Left colon (tissue), 2 donors: Measurements from ENCODE around the gene LMO4. TPM values are rescaled to one million over a fixed set of nuclear protein-coding genes. Genes with fewer than 3 reads are reported as not detected.
A peak's percentile ranks its signal among the peaks of the same experiment; 100 is the strongest.

Experiments used
- ATAC-seq: fragments of 200-7000 bp; cut with Tn5 transposase; one replicate; pipeline ENCODE4 v1.9.1; 2020; ENCODE audit warnings: mild to moderate bottlenecking, moderate library complexity
- DNase-seq, 2 donors: peaks; one replicate each; pipeline ENCODE4 v3.0.0-alpha.2; 2020
- intact Hi-C, 2 donors: fragments of 100-400 bp; cut with DNase I in 1 of 2; cut with micrococcal nuclease in 1 of 2; formaldehyde crosslinking; loops; one replicate each; pipeline versions ENCODE4 v1.11.2 to v1.14.0; 2022; cut with DNase I, micrococcal nuclease
- total RNA-seq, 2 donors: library from RNA; stranded (reverse); fragmentation: NEBNext Ultra II Directional; extraction: Animal tissue kit (Norgen Biotek cat#: 25700); gene quantifications; one replicate each; pipeline ENCODE4 v1.2.1, GENCODE V29; 2021
- donor health status: DM: no; HTN: no; CAD: no.
- donor health status: DM: yes; HTN: yes; CAD: no.

Gene LMO4
- total RNA-seq, 2 donors from 2014 or later, result 20.3 to 32.4 TPM

DNA sequence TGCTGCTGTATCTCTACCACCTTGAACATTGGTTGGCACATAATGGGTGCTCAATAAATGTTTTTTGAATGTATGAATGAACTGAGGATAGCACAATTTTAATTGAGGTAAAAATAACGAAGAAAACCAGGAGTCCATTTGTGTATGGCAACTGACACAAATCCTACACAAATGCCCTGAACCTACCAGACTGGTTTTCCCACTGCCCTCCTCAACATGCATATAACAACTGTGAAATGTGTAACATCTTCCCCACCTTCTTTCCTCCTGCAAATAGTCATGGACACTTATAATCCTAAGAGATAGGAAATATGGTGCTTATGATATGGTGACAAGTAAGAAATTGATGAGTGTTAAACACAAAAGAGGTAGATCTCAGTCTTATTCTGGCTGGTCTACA is 9.9 kb upstream of the LMO4 start:
- intact Hi-C loops, result no loop called here
- DNase-seq (no peak), ATAC-seq (no peak)

DNA sequence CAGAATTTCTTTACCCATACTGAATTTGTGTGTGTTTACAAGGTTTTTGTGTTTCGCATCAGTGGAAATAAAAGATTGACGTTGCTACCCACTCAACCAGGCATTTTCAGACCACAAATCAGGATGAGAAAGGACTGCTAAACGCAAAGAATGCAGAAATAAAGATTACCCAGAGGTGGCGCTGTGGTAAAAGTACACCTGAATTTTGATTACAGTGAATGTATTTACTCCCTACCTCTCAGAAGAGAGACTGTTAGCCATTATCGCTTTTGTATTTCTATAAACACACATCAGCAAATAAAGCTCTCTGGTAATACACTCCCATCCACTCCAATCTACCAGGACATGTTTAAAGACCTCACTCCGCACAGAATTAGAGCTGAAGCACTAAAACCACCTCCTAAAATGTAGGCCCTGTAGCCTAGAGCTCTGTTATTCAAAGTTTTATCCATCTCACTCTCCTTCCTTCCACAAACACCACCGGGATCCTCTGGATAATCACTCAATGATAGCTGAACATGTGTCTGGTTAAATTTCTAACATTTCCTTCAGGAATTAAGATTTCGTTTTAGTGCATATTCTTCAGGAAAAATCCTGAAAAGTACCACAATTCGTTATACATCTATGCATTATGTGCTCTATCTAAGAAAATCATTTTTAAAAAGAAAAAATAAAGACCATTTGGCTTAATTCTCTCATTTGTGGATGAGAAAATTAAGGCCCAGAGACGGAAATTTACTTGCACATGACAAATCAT is 2.5 kb upstream of the LMO4 start:
- intact Hi-C loops, result loop anchor here in 1 of 2 donors (2.0 kb wide), 1 partner anchor 629 kb away; no protein-coding TSS in a partner anchor
- no peak for ATAC-seq
- no peak for DNase-seq

DNA sequence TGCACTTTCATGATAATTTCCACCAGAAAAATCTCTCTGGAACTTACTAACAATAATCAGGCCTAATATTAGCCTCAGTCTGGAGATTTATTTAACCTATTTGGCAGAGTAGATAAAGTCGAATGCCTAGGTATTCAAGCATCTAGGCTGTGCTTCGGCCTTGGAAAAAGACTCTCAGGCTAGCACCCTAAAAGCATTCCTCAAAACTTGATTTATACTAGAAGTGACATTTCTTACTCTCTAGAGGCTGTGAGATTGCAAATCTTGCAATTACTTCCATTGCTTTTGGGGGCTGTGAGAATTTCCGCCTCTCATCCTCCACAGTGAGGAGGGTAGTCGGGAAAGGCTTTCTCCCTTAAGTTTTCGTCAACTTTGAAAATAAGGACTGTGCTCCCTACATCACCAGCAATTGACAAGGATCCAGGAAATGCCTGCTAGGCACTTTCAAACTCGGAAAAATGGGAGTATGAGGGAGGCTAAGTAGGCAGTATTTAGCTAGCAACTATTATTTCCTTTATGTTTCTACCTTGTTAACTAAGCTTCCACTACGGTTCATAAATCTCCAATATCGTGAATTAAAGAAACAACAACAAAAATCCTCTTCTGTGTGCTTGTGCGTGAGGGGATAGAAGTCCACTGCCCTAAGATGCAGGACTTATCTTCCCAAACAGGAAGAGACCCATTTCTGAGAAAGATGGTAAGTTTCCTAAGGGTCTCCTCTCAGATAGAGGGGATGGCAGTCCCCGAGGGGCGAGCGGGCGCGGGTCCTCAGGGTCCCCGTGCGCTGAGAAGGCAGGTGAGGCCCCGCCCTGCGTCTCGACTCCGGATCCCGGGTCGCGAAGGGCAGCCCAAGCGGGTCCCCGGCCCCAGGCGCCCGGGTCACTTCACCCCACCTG is 1.1 kb upstream of the LMO4 start:
- ATAC-seq (no peak), DNase-seq (no peak)
- intact Hi-C loops, result loop anchor here in 1 of 2 donors (2.0 kb wide), 1 partner anchor 627 kb away; no protein-coding TSS in a partner anchor

DNA sequence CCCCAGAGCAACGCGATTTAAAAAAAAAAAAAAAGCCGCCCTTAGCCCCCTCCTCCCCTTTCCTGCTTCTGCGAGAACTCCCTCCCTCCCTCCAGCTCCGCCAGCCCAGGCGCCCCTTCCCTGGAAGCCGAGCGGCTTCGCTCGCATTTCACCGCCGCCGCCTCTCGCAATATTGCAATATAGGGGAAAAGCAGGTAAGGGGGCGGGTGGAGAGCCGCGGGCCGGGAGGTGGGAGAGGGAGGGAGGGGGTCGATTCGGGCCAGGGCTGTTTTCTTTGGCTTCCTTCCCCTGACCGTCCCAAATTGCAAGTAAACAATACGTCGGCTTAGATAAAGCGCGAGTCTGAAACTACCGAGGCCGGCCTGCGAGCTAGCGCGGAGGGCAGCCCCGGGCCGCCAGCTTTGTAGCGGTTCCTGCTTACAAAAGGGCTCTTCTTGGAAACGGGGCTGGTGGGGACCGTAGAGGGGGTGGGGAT is 408 bp downstream of the LMO4 start:
- DNase-seq (peak; percentile 45 to 69), ATAC-seq (peak; percentile 25)
- intact Hi-C loops, result no loop called here

DNA sequence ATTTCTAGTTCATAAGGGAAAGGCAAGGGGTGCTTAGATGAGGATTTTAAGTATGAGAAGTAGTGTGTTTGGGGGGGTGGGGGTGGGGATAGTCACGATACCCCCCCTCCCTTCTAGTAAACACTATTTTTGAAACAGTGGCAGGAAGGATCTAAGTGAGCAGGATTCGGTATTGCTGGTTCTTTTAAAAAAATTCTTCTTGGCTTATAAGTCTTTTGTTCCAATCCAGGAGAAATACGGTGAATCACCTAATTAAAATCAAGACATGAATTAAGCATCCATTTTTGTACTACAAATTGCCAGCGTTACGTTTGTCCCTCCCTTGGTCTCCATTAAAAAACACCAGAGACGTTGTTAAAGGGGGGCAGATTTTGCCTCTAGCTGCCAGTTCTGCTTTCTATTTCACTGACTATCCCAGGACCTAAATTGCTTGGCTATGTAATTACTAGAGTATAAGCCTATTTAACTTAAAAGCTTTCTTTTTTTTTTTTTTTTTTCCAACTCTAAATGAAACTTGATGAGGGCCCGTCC is 911 bp downstream of the LMO4 start:
- ATAC-seq (no peak), DNase-seq (no peak)
- intact Hi-C loops, result loop anchor here in 1 of 2 donors (10.0 kb wide), 1 partner anchor 355 kb away; no protein-coding TSS in a partner anchor

DNA sequence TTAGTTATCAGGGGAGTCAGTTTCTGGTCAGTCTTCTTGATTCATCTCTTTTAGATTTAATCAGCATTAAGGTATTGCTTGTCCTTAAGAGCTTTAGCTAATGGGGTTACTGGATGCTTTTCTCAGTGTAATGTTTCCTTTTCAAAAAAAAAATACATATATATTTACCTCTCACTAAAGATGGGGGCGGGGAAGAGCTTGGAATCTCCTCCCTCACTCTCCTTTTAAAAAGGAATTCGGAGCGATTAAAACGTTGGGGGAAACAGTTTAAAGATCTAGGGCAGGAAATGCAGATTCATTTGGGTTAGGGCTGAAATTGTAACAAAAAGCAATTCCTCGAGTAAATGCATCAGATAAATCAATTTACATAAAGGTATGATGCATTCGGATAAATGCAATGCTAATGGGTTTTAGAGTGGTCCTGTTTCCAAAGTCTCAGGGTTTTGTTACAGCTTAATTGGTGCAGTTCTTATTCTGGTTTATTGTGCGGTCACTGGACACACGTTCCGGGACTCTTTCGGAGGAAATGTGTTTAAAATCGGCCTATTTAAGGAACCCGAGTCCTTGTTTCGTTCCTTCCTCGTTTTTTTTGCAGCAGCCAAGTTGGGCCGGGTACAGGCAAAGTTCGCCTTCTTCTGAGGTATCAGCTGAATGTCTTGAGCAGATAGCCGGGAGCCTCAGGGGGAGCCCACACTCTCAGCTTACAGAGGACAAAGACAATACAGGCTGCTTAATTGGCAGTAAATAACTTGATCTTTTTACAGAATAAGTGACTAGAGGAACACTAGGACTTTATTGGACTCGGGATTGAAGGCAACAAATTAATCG is 1.6 kb downstream of the LMO4 start:
- DNase-seq (peak; percentile 41 to 43), ATAC-seq (no peak)
- intact Hi-C loops, result loop anchor here in 1 of 2 donors (10.0 kb wide), 1 partner anchor 355 kb away; no protein-coding TSS in a partner anchor

DNA sequence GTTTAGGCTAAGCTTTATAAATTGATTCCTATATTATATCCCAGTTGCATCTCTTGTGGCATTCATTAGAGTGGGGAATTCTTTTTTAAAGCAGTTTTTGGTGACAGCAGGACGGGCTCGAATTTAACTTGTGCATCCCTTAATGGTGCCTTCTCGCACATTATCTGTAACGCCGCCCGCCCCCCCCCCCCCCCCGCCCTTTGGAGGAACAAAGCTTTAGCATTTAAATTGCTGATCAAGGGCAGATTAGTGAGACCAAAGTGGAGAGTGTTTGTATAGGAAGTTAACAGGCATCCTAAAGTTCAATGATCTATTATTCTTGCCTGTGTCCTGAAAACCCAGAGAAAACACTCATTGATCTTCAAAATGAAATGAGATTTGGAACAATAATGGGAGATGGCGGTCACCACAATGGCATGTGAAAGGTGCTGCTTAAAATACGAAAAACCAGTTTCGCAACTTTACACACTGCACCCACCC is 2.2 kb downstream of the LMO4 start:
- ATAC-seq, result no peak
- intact Hi-C loops, result loop anchor here in 1 of 2 donors (10.0 kb wide), 1 partner anchor 354 kb away; no protein-coding TSS in a partner anchor
- DNase-seq, result no peak

DNA sequence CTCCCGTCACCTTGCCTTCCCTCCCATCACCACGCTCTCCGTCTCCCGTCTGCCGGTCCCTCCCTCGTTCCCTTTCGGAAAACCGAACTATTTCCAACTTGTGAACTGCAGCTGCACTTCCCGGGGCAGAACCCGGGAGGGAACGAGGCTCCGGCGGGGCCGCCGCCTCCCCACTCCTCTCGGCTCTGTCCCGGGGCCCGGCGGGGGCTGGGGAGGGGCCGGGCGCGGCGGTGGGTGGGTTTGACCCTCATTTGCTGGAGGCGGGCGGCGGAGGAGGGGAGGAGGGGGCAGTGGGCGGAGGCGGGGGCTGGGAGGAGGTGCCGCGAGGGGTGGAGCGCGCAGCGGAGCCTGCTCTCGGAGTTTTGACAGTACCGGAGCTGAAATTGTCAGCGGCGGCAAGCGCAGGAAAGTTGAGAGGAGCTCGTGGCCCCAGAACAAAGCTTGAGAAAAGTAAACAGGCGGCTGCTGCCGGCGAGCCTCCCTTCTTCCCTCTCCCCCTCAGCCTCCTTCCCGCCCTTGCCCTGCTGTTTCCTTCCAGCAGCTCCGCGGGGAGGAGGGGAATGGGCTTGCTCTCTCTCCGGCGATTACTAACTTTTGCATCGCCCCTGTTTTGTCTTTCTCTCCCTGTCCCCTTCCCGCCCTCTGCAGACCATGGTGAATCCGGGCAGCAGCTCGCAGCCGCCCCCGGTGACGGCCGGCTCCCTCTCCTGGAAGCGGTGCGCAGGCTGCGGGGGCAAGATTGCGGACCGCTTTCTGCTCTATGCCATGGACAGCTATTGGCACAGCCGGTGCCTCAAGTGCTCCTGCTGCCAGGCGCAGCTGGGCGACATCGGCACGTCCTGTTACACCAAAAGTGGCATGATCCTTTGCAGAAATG is 2.9 kb downstream of the LMO4 start:
- ATAC-seq (peak; percentile 32), DNase-seq (peak; percentile 85 to 87)
- intact Hi-C loops, result loop anchor here in 1 of 2 donors (10.0 kb wide), 1 partner anchor 353 kb away; no protein-coding TSS in a partner anchor

DNA sequence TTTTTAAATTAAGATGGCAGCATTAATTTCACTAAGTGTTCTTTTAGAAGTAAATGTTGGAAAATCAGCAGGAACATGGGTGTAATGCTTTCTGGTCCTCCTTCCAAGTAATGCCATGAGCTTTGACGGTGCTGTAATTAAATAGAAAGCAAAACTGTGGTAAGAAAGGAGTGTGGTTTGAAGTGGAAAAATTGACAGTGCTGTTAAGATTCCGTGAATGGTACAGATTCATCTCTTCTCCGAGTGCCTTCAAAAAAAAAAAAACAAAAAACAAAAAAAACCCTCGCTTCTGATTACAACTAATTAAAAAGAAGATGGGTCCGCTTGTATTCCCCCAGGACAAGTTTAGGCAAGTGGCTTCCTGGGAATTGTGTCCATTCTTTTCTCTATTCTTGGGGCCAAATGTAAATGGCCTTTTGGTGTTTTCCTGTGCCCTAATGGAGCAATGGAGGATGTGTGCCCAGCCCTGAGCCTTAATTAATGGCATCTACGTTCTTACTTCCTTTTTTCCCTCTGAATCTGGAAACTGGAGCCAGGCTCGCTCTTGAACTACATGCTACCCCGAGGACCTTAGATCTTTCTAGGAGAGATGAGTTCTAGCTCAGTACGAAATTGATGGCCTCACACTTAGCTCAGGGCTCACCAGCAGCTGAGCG is 5.1 kb downstream of the LMO4 start:
- ATAC-seq (no peak), DNase-seq (no peak)
- intact Hi-C loops, result loop anchor here in 1 of 2 donors (10.0 kb wide), 1 partner anchor 351 kb away; no protein-coding TSS in a partner anchor

DNA sequence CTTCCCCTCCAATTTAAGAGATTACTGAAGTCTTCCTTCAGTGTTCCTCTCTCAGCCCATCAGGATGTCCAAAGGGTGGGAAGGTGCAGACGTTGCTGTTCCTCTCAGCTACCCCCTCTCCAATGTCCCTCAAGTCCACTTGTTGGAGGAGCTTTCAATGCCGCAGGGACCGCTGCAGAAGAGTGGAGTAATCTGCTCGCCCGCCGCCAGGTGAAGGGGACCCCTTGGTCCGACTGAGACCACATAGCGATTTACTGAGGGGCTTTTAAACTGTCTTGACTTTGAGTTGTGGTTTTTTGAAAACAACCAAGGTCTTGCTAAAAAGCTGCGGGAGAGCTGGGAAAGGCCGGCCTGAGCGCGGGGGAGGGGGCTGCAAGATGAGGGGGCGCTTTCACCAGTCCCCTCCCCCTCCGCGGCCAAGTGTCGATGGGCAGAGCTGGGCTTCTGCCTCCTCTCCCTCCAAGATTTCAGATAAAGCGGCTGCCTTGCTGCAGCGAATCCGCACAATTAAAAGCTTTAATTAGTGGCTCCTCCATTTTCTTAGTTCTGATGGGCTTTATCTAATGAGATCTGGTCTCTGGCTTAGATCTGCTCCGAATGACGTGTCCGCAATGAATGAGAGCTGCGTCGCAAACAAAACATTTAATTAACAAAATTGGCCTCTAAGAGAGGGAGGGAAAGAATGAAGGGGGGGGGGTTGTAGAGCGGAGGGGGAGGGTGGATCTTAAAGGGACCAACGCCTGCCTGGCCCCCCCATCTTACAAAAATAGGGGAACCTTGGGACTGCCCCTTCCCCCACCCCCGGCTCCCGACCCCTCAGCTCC is 5.9 kb downstream of the LMO4 start:
- intact Hi-C loops, result loop anchor here in 1 of 2 donors (10.0 kb wide), 1 partner anchor 350 kb away; no protein-coding TSS in a partner anchor
- ATAC-seq, result peak; percentile 16
- peak; percentile 27 to 51 for DNase-seq

DNA sequence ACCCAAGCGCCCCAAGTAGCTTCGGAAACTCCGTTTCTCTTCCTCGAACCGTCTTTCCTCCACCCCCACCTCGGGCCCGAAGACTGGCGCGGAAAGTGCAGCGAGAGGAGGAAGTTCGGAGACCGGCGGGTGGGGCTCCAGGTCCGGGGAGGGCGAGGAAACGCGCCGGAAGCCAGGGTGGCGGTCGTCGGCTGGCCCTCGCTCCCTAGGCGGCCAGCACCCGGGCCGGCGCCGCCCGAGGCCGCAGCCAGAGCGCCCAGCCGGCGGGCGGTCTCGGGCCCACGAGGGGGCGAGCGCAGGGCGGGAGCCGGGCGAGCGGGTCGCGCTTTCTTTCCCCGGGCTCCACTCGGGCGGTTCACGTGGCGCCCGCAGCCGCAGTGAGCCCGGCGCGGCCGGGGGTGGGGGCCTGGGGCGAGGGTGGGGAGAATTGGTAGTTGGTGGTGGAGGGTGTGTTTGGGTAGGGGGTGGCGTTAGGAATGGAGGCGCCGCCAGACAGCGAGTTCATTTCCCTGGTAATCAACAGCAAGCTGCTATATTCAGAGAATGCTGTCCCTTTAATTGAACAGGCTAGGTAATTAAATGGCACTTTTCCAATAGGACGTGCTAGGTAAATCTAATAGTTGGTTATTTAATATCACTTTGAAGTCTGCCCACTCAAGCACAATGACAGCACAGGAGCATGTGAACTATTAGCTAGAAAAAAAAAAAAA is 6.7 kb downstream of the LMO4 start:
- intact Hi-C loops, result loop anchor here in 1 of 2 donors (10.0 kb wide), 1 partner anchor 349 kb away; no protein-coding TSS in a partner anchor
- ATAC-seq (peak; percentile 80), DNase-seq (peak; percentile 83 to 88)

DNA sequence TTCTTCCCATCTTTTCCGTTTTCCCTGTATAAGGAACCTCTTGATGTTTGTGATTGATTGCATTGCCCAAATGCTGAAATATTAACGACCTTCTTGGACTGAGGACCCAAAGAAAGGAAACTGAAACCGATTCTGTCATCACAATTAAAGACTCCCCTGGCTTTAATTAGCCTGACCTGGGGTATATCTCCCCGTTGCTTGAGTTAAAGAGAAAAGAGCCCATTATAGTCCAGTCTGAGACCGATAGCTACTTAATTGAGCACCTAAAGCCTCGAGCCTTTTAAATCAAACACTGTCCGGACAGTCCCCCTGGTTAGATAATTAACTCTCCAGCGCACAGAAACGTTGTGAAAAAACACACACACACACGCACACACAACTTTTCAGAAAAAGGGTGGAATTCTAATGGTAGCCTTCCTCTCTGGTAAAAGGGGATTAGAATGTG is 8.0 kb downstream of the LMO4 start:
- ATAC-seq (no peak), DNase-seq (no peak)
- intact Hi-C loops, result loop anchor here in 1 of 2 donors (10.0 kb wide), 1 partner anchor 348 kb away; no protein-coding TSS in a partner anchor

DNA sequence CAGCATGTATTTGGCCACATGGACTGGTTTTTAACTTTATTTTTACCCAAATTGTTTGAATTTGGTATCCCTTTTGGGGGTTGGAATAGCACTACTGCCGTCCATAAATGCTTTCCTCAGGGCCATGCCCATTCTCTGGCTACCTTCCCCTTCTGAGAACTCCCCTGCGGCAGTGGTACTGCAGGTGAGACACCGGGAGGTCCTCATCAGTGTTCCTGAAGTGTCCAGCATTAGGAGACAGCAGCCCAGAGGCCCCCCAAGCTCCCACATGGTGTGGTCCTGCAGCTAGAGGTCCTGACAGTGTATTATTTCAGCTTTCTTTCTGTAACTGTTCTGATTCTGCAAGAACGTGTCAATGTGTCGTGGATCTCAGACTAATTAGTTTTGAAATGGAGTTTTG is 8.9 kb downstream of the LMO4 start:
- intact Hi-C loops, result loop anchor here in 1 of 2 donors (10.0 kb wide), 1 partner anchor 347 kb away; no protein-coding TSS in a partner anchor
- DNase-seq (no peak), ATAC-seq (no peak)

DNA sequence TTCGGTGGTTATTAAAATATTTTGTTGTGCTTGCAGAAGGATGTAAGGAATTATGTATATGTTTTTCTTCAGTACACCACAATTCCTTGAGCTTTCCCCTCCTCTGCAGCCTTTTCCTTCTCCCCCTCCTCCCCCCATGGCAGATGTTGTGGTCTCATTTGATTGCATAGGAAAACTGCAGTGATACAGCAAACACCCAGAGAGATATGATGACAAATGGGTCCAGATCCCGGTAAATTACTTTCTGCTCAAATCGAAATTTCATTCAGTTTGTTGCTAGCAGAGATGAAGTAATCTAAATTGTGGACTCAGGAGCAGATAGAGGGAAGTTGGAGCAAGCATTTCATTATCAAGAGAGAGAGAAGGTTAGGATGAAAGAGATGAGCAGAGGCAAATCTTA is 9.9 kb downstream of the LMO4 start:
- intact Hi-C loops, result loop anchor here in 1 of 2 donors (10.0 kb wide), 1 partner anchor 346 kb away; no protein-coding TSS in a partner anchor
- no peak for ATAC-seq
- DNase-seq, result no peak

DNA sequence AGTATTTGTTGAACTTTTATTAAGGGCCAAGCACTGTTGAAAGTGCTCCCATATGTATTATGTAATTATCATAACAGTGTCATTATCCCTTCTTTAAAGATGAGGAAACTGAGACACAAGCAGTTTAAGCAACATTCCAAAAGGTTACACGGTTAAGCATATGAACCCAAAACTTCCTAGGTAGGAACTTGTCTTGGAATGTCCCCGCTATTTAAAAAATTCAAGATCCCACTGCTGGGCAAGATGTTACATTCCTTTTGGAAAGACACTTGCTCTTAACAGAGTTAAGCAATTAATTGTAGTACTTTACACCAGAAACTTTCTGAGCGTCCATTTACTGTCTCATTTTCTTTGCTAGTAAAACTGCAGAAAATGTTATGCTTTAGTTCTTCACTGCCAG is 15.6 kb downstream of the LMO4 start:
- ATAC-seq (no peak), DNase-seq (no peak)
- intact Hi-C loops, result no loop called here
